ENCODE measurements around the gene TCF7L2.
"Not testable (repeated sequence)": the region's sequence is repeated elsewhere in the genome, so short reads cannot be mapped to it uniquely, and the experiment has no call there.

TCF7L2 gene

DNA sequence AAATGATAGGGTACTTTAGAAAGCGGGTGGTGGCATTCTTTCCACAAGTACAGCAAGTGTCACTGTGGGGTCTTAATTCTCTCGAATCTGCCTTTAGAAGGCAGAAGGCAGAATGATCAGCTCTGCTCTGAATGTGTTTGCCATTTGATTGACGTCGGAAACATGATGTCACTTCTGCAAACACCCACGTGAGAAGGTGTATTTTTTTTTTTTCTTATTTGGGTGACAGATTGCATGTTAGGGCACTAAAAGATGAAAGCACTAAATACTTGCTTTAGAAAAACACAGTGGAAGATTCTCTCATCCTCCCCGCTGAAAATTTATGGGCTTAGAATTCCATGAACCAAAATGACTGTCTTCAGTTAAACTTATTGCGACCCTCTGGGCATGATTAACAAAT lies 150.2 kb downstream of the TCF7L2 start:
- Mint-ChIP-seq H3K9me3 (no peaks in the 10 kb centered on the region), H3K27ac (ENCODE audit: low read depth) (no peak overlapping the region), H3K27me3 (no peaks in the 10 kb centered on the region)

DNA sequence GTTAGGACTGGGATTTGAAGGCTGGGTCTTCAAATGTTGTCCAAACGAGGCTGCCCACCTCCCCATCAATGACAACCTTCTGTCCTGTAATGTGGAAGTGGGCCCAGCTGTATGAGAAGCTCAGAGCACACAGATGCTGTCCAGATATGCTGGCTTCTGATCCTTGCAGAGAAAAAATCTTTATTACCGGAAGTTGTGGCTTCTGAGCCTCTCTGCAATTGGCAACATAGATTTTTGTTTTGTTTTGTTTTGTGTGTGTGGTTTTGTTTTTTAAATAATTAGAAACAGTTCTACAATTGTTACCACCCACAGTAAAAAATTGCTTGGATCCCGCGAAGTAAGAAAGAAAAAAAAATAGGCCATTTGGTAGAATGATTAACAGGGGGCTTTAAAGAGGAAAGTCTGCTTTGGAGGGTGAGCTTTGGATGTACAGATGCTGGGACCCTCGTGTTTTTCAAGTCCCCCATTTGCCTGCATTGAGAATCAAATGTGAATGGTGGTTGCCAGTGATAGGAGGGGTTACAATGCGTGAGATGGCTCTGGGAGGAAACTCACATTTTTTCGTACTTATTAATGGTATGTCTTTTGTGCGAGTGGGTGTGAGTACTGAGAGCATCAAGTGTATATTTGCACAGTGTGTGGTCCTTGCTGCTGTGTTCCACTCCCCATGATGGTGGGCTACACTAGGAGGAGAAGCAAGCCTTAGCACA lies 153.2 kb downstream of the TCF7L2 start:
- peak overlapping the region; percentile 41 for H3K27ac Mint-ChIP-seq (ENCODE audit: low read depth)
- no peak for DNase-seq (ENCODE audit: low spot score in 2 of 2)
- H3K9me3 Mint-ChIP-seq, result no peaks in the 10 kb centered on the region

More for the DNA sequence above, 150.2 kb downstream of the TCF7L2 start:
- DNase-seq (ENCODE audit: low spot score in 2 of 2) (no peak), ATAC-seq (replicated peaks; ENCODE audit: extremely low read depth, poor library complexity, severe bottlenecking) (no peak)
- H3K4me1 Mint-ChIP-seq, result peaks cover 12% of the 10 kb centered on the region
- H3K4me3 Mint-ChIP-seq, result no peak overlapping the region
- peaks cover 10% of the 10 kb centered on the region for H3K36me3 Mint-ChIP-seq (ENCODE audit: insufficient read depth)

DNA sequence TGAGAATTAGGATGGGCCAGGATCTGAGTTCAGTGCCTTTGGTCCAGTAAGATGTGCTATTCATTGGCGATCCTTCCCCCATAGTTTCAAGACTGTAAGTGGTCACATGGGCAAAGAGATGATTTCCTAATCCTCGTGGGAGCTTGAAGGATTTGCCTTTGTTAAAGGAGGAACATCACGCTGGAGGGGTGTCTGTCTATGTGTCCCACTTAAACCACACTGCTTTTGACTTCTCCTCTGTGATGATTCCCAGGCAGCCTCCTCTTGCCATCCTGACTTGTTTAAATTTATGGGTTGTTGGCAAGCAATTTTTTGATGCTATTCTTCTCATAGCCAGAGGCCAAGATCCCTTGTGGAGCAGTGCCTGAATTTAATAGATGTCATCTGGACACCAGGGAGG lies 154.0 kb downstream of the TCF7L2 start:
- Mint-ChIP-seq H3K36me3 (ENCODE audit: insufficient read depth) (peaks cover 8% of the 10 kb centered on the region), H3K4me3 (no peak overlapping the region), H3K9me3 (no peaks in the 10 kb centered on the region), H3K27me3 (no peaks in the 10 kb centered on the region), H3K4me1 (peaks cover 7% of the 10 kb centered on the region), H3K27ac (ENCODE audit: low read depth) (no peak overlapping the region)
- ATAC-seq (replicated peaks; ENCODE audit: extremely low read depth, poor library complexity, severe bottlenecking), result no peak
- DNase-seq (ENCODE audit: low spot score in 2 of 2), result no peak

More for the DNA sequence above, 153.2 kb downstream of the TCF7L2 start:
- no peaks in the 10 kb centered on the region for H3K27me3 Mint-ChIP-seq
- H3K4me1 Mint-ChIP-seq, result peaks cover 7% of the 10 kb centered on the region
- peaks cover 8% of the 10 kb centered on the region for H3K36me3 Mint-ChIP-seq (ENCODE audit: insufficient read depth)
- peak; percentile 54 for ATAC-seq (replicated peaks; ENCODE audit: extremely low read depth, poor library complexity, severe bottlenecking)
- H3K4me3 Mint-ChIP-seq, result peak overlapping the region; percentile 23

DNA sequence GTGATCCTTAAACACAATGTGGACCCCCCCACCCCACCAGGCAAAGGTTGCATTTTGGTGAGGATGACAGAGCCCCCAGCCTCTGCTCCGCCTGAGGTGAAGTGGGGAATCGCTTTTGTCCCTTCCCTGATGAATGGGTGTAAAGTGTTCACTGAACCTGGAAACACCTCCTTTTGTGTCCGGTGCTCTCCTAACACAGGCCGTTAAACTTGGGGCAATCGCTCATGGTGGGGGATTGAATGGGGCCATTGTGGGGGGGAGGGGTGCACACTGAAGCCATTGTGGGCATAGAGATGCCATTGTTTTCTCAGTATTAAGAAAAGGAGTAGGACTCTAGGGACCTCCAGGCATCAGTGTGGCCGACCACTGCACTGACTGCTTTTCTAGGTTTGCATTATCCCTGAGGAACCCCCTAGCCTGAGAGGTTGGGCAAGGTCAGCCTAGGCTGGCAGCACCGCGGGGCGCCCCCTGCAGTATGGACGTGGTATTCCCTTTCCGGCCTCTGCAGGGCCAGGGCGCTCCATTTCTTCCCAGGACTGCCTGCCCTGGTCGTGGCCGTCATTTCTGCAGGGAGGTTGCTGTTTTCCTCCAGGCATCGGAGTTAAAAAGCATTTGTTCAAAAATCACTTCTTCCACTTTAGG lies 158.3 kb downstream of the TCF7L2 start:
- Mint-ChIP-seq H3K27me3 (no peaks in the 10 kb centered on the region), H3K4me1 (peaks cover 3% of the 10 kb centered on the region), H3K4me3 (no peak overlapping the region), H3K27ac (ENCODE audit: low read depth) (no peak overlapping the region), H3K9me3 (no peaks in the 10 kb centered on the region), H3K36me3 (ENCODE audit: insufficient read depth) (peaks cover 1% of the 10 kb centered on the region)
- ATAC-seq (replicated peaks; ENCODE audit: extremely low read depth, poor library complexity, severe bottlenecking) (no peak), DNase-seq (ENCODE audit: low spot score in 2 of 2) (no peak)

DNA sequence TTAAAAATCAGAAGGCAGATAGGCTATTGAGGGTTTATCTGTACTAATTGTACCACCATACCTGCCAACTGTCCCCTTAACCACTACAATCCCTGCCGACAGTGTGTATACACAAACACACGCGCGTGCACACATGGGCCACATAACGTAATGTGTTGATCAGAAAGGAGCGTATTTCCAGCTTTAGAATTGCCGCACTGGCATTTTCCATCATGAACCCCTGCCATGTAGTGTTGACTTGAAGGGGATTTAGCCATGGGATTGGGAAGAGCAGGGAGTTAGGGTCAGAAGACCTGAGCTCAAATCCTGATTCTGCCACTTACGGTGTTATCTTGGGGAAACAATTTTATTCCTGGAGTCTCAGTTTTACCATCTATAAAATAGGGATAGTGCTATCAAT lies 158.9 kb downstream of the TCF7L2 start:
- ATAC-seq (replicated peaks; ENCODE audit: extremely low read depth, poor library complexity, severe bottlenecking), result no peak

DNA sequence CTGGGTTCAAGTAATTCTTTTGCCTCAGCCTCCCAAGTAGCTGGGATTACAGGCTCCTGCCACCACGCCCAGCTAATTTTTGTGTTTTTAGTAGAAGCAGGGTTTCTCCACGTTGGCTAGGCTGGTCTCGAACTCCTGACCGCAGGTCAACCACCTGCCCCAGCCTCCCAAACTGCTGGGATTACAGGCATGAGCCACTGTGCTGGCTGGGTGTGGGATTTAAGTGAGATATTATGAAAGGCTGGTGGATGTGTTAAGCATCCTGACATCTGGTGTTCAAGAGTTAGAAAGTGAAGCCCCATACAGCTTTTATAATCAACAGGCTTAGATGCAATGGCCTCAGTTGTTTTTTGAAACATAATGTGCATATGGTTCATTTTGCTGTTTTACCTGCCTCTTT lies 159.4 kb downstream of the TCF7L2 start:
- not testable (repeated sequence) for H3K27ac Mint-ChIP-seq (ENCODE audit: low read depth); H3K27me3 Mint-ChIP-seq; H3K36me3 Mint-ChIP-seq (ENCODE audit: insufficient read depth); DNase-seq (ENCODE audit: low spot score in 2 of 2); H3K4me3 Mint-ChIP-seq; H3K9me3 Mint-ChIP-seq; ATAC-seq (replicated peaks; ENCODE audit: extremely low read depth, poor library complexity, severe bottlenecking); H3K4me1 Mint-ChIP-seq

More for the DNA sequence above, 158.9 kb downstream of the TCF7L2 start:
- Mint-ChIP-seq H3K4me3 (no peak overlapping the region), H3K27ac (ENCODE audit: low read depth) (no peak overlapping the region), H3K9me3 (no peaks in the 10 kb centered on the region), H3K36me3 (ENCODE audit: insufficient read depth) (no peaks in the 10 kb centered on the region), H3K4me1 (no peaks in the 10 kb centered on the region), H3K27me3 (no peaks in the 10 kb centered on the region)
- DNase-seq (ENCODE audit: low spot score in 2 of 2), result no peak

DNA sequence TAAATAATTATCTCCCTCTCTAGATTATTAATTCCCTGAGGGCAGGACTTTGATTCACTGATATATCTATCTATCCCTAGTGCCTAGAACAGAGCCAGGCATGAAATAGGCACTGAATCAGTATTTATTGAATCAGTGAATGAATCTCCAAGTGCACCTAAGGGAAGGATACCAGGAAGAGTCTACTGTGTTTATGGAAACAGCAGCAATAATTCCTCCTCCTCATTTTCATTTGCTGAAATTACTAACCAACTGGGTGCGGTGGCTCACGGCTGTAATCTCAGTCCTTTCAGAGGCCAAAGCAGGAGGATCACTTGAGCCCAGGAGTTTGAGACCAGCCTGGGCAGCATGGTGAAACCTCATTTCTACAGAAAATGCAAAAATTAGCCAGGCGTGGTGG lies 161.2 kb downstream of the TCF7L2 start:
- H3K27me3 Mint-ChIP-seq, result no peaks in the 10 kb centered on the region
- no peaks in the 10 kb centered on the region for H3K36me3 Mint-ChIP-seq (ENCODE audit: insufficient read depth)
- no peak overlapping the region for H3K27ac Mint-ChIP-seq (ENCODE audit: low read depth)
- no peak overlapping the region for H3K4me3 Mint-ChIP-seq
- H3K9me3 Mint-ChIP-seq, result no peaks in the 10 kb centered on the region
- ATAC-seq (replicated peaks; ENCODE audit: extremely low read depth, poor library complexity, severe bottlenecking) (no peak), DNase-seq (ENCODE audit: low spot score in 2 of 2) (no peak)
- H3K4me1 Mint-ChIP-seq, result no peaks in the 10 kb centered on the region

DNA sequence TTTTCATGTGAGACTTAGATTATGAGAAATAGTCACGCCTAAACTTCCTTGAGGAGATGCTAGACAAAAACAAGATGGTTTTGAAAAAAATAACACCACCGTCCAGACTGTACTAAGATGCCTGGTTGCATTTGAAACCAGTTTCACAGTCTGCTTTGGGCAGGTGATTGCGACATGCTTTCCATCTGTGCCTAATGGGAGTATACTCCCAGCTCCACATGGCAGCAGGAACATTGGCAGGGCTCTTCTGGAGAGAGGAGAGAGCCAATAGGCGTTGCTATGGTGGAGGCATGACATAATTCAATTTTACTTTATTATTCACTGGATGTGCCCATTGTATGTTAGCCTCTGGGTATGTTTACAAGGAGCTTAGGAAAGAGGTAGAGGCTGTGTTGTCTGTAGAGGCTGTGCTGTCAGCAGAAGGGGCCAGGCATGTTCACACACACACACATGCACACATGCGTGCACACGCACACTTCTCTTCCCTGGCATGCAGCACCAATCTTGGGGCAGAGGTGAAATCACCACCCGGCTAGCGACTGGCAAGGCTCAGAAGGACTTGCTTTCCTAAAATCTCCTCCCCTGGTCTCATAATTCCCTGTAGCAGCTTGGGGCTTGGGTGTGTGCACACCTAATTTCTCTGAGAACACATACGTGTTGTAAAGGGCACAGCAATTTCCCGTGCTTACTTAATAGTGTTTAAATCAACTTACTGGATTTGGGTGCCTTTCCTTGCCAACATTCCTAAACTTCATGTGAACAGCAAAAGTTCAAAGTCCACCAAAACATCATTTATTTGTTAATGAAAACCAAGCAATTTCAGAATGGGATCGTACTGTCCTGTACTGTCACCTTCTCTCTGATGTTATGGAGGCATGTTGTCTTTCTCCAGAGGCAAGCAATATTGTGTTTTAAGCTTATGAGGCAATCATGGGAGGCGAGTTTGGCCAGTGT lies 162.1 kb downstream of the TCF7L2 start:
- Mint-ChIP-seq H3K36me3 (ENCODE audit: insufficient read depth) (no peaks in the 10 kb centered on the region), H3K27me3 (no peaks in the 10 kb centered on the region), H3K4me1 (no peaks in the 10 kb centered on the region), H3K4me3 (no peak overlapping the region), H3K27ac (ENCODE audit: low read depth) (no peak overlapping the region), H3K9me3 (no peaks in the 10 kb centered on the region)
- DNase-seq (ENCODE audit: low spot score in 2 of 2), result no peak
- no peak for ATAC-seq (replicated peaks; ENCODE audit: extremely low read depth, poor library complexity, severe bottlenecking)

DNA sequence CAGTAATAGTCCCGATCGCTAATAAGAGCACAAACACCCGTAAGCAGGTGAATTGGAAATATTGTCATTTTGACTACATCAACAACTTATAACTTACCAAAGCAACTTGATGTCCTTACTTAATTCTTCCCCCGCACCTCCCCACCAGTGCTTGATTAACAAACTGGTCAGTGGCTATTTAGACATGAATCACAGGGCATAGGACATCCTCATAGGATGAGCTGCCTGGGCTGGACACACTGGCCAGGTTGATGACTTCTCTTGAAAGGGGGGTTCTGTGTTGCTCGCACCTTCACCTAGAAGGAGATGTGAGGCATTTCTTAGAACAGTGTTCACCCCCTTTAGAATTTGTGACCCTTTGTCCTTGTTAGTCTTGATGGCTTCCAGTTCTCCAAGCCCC lies 163.2 kb downstream of the TCF7L2 start:
- no peak overlapping the region for H3K27ac Mint-ChIP-seq (ENCODE audit: low read depth)
- DNase-seq (ENCODE audit: low spot score in 2 of 2), result no peak
- H3K27me3 Mint-ChIP-seq, result peaks cover 5% of the 10 kb centered on the region
- H3K36me3 Mint-ChIP-seq (ENCODE audit: insufficient read depth), result no peaks in the 10 kb centered on the region
- ATAC-seq (replicated peaks; ENCODE audit: extremely low read depth, poor library complexity, severe bottlenecking), result no peak
- H3K4me1 Mint-ChIP-seq, result no peaks in the 10 kb centered on the region
- H3K4me3 Mint-ChIP-seq, result no peak overlapping the region
- no peaks in the 10 kb centered on the region for H3K9me3 Mint-ChIP-seq

DNA sequence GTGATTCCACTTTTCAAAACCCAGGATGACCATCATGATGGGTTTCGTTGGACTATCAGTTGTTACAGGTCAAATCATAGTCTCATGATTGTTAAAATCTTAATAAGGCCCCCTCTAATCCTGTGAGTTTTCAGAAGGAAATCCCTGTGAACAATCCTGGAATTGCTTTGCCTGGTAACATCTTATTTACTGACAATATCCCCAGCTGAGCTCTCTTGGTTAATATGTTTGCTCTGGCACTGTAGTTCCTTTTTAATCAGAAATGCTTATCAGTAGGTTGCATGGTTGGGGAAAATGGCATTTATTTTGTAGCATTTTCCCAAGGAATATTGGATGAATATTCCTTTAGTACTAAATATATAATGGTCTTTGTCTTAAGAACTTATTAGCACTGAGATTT lies 163.9 kb downstream of the TCF7L2 start:
- no peak overlapping the region for H3K4me3 Mint-ChIP-seq
- no peak overlapping the region for H3K27ac Mint-ChIP-seq (ENCODE audit: low read depth)
- no peaks in the 10 kb centered on the region for H3K4me1 Mint-ChIP-seq
- no peaks in the 10 kb centered on the region for H3K9me3 Mint-ChIP-seq
- no peak for DNase-seq (ENCODE audit: low spot score in 2 of 2)
- ATAC-seq (replicated peaks; ENCODE audit: extremely low read depth, poor library complexity, severe bottlenecking), result no peak
- H3K36me3 Mint-ChIP-seq (ENCODE audit: insufficient read depth), result no peaks in the 10 kb centered on the region
- peaks cover 9% of the 10 kb centered on the region for H3K27me3 Mint-ChIP-seq

DNA sequence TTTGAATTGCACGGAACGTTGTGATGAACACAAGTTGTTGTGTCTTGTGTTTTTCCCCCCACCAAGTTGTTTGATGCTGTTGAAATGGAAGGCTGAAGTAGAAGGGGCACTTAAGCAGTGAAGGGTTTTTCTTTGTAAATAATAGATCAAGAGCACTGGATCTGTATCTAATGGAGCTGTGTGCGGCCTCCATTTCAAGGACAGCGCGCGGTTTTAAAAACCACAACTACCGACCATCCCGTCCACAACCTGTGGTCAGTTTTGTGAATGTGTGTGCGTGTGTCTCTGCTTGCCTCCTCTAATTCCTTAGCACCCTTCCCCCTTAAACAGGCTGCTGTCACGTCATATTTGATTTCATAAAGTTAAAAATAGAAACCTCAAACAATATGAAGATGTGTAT lies 165.5 kb downstream of the TCF7L2 start:
- Mint-ChIP-seq H3K4me1 (no peaks in the 10 kb centered on the region), H3K27me3 (peaks cover 9% of the 10 kb centered on the region), H3K36me3 (ENCODE audit: insufficient read depth) (no peaks in the 10 kb centered on the region), H3K27ac (ENCODE audit: low read depth) (no peak overlapping the region), H3K9me3 (no peaks in the 10 kb centered on the region), H3K4me3 (no peak overlapping the region)
- DNase-seq (ENCODE audit: low spot score in 2 of 2) (no peak), ATAC-seq (replicated peaks; ENCODE audit: extremely low read depth, poor library complexity, severe bottlenecking) (no peak)

DNA sequence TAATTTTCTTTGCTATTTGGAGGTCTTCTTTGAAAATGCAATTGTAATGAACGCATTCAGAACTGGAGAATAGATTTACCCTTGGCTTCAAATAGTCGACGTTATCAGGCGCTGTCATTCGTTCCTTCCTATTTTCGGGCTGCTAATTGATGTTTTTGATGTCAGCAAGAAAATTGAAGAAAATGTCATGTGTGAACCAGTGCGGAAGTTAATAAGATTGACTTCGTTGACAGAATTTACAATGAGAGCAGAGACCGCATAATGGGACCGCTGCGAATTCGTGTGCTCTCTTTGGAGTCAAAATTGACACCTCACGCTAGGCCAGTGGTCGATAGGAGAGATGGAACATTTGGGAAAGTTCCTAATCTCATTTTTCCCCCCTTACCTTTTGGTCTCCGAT lies 168.8 kb downstream of the TCF7L2 start:
- Mint-ChIP-seq H3K27me3 (peaks cover 23% of the 10 kb centered on the region), H3K4me3 (no peak overlapping the region), H3K27ac (ENCODE audit: low read depth) (no peak overlapping the region), H3K36me3 (ENCODE audit: insufficient read depth) (peaks cover 1% of the 10 kb centered on the region), H3K4me1 (no peaks in the 10 kb centered on the region), H3K9me3 (no peaks in the 10 kb centered on the region)
- DNase-seq (ENCODE audit: low spot score in 2 of 2) (no peak), ATAC-seq (replicated peaks; ENCODE audit: extremely low read depth, poor library complexity, severe bottlenecking) (no peak)
